ENCODE measurements around the gene EID2.

DNA sequence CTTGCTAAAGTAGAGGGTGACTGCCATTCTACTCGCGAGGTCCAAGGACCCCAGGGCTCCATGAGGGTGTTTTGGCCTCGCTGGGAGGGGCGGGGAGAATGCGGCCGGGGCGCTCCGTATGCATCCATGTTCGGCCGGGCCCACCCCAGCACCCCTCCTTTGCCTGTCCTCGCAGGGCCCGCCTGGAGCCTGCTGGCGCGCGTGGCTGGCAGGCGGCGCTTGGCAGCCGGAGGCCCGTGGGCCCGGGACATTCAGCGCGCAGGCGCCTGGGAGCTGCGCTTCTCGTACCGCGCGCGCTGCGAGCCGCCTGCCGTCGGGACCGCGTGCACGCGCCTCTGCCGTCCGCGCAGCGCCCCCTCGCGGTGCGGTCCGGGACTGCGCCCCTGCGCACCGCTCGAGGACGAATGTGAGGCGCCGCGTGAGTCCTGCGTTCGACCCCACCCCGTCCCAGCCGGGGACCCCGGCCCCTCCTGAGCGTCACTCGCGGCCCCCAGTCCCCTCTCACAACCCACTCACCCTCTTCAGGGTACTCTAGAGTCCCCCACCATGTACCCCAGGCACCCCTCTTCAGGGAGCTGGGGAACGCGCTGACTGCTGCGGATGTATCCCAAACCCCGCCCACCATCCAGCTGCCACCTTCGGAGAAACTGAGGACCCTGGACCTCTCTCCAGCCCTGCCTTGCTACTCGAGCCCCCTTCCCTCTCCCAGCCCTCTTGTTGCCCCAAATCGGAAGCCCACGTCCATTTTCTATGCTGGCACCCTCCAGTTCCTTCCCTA, 37.1 kb downstream of the EID2 start:
- TF ChIP-seq, protein P1, sequence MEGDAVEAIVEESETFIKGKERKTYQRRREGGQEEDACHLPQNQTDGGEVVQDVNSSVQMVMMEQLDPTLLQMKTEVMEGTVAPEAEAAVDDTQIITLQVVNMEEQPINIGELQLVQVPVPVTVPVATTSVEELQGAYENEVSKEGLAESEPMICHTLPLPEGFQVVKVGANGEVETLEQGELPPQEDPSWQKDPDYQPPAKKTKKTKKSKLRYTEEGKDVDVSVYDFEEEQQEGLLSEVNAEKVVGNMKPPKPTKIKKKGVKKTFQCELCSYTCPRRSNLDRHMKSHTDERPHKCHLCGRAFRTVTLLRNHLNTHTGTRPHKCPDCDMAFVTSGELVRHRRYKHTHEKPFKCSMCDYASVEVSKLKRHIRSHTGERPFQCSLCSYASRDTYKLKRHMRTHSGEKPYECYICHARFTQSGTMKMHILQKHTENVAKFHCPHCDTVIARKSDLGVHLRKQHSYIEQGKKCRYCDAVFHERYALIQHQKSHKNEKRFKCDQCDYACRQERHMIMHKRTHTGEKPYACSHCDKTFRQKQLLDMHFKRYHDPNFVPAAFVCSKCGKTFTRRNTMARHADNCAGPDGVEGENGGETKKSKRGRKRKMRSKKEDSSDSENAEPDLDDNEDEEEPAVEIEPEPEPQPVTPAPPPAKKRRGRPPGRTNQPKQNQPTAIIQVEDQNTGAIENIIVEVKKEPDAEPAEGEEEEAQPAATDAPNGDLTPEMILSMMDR (IDR thresholded peaks at IDR 0.05; ENCODE audit: extremely low read depth in 1 of 2, insufficient read depth in 1 of 2, low read depth in 1 of 2, low read length in 2 of 2): peak; percentile 82
- TF ChIP-seq POLR2A (IDR thresholded peaks at IDR 0.05; ENCODE audit: low read depth, low read length): no peak
- TF ChIP-seq EZH2 (IDR thresholded peaks at IDR 0.05; ENCODE audit: borderline replicate concordance, low read depth, low read length, severe bottlenecking): no peak
- TF ChIP-seq POLR2AphosphoS5 (IDR thresholded peaks at IDR 0.05; ENCODE audit: insufficient read depth, low read depth, low read length): peak; percentile 46
- TF ChIP-seq, protein P2, sequence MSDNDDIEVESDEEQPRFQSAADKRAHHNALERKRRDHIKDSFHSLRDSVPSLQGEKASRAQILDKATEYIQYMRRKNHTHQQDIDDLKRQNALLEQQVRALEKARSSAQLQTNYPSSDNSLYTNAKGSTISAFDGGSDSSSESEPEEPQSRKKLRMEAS (IDR thresholded peaks at IDR 0.05; ENCODE audit: insufficient read depth, insufficient read length): peak; percentile 84
- TF ChIP-seq GATA2 (IDR thresholded peaks at IDR 0.05; ENCODE audit: insufficient read depth, insufficient read length, low read depth, low read length): no peak
- peak; percentile 40 for TF ChIP-seq MYC (IDR thresholded peaks at IDR 0.05; ENCODE audit: low read depth, low read length)
- no peak for TF ChIP-seq FOS (IDR thresholded peaks at IDR 0.05; ENCODE audit: borderline replicate concordance, insufficient read depth, low read length)
- TF ChIP-seq JUN (IDR thresholded peaks at IDR 0.05; ENCODE audit: borderline replicate concordance, insufficient read depth, insufficient read length, low read depth): no peak
